HEK293T (cell line): ENCODE results near the gene PCDHB14.
"Not testable (repeated sequence)": the region's sequence is repeated elsewhere in the genome, so short reads cannot be mapped to it uniquely, and the experiment has no call there.

Experiments
- BHLHE40 ChIP-seq: fragments of 450-650 bp; IDR thresholded peaks from 2 replicates; pipeline ENCODE4 v1.6.1; 2016; ENCODE audit warnings: mild to moderate bottlenecking, moderate library complexity, borderline replicate concordance
- LEF1 ChIP-seq: fragments of 450-650 bp; IDR thresholded peaks from 2 replicates; pipeline ENCODE4 v1.6.1; 2017; ENCODE audit warnings: mild to moderate bottlenecking, borderline replicate concordance
- SP1 ChIP-seq: fragments of 450-650 bp; IDR thresholded peaks from 2 replicates; pipeline ENCODE4 v1.6.1; 2017
- SUZ12 ChIP-seq: fragments of 450-650 bp; IDR thresholded peaks from 2 replicates; pipeline ENCODE4 v1.6.1; 2016; ENCODE audit warnings: mild to moderate bottlenecking
- TARDBP ChIP-seq: fragments of 450-650 bp; IDR thresholded peaks from 2 replicates; pipeline ENCODE4 v1.6.1; 2016
- ZNF384 ChIP-seq: fragments of 450-650 bp; IDR thresholded peaks from 2 replicates; pipeline ENCODE4 v1.6.1; 2016

DNA sequence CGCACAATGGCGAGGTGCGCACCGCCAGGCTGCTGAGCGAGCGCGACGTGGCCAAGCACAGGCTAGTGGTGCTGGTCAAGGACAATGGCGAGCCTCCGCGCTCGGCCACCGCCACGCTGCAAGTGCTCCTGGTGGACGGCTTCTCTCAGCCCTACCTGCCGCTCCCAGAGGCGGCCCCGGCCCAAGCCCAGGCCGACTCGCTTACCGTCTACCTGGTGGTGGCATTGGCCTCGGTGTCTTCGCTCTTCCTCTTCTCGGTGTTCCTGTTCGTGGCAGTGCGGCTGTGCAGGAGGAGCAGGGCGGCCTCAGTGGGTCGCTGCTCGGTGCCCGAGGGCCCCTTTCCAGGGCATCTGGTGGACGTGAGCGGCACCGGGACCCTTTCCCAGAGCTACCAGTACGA is 24.3 kb downstream of the PCDHB14 start:
- TF ChIP-seq SUZ12, TARDBP, LEF1, SP1, ZNF384, BHLHE40: not testable (repeated sequence)
